ENCODE results near the gene CYP2C19.
"Not testable (repeated sequence)": the region's sequence is repeated elsewhere in the genome, so short reads cannot be mapped to it uniquely, and the experiment has no call there.

CYP2C19 gene

DNA sequence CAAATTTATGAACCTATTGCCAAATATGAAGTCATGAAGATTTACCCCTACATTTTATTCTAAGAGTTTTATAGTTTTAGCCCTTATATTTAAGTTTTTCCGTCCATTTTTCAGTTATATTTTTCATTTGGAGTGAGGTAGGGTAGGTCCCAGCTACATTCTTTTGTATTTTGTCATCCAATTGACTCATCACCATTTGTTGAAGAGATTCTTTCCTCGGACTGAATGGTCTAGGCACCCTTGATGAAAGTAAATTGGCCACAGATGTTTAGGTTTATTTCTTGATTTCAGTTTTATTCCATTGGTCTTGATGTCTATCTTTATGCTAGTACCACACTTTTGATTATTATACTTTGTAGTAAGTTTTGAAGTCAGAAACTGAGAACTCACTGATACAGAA is 22.7 kb downstream of the CYP2C19 start:
- Mint-ChIP-seq H3K27ac (no peak overlapping the region), H3K4me1 (no peaks in the 10 kb centered on the region)

DNA sequence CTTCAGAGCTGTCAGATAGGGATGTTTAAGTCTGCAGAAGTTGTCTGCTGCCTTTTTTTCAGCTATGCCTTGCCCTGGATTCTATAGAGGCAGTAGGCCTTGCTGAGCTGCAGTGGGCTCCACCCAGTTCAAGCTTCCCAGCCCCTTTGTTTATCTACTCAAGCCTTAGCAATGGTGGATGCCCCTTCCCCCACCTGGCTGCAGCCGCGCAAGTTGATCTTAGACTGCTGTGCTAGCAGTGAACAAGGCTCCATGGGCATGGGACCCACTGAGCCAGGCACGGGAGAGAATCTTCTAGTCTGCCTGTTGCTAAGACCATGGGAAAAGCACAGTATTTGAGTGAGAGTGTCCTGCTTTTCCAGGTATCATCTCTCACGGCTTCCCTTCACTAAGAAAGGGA is 38.1 kb downstream of the CYP2C19 start:
- peaks cover 19% of the 10 kb centered on the region for H3K9me3 Mint-ChIP-seq
- not testable (repeated sequence) for H3K27me3 Mint-ChIP-seq (ENCODE audit: low read depth); H3K36me3 Mint-ChIP-seq (ENCODE audit: low read depth); H3K27ac Mint-ChIP-seq; H3K4me3 Mint-ChIP-seq; H3K4me1 Mint-ChIP-seq

More for the DNA sequence above, 22.7 kb downstream of the CYP2C19 start:
- no peaks in the 10 kb centered on the region for H3K9me3 Mint-ChIP-seq
- no peak overlapping the region for H3K4me3 Mint-ChIP-seq
- H3K36me3 Mint-ChIP-seq (ENCODE audit: low read depth) = no peaks in the 10 kb centered on the region
- H3K27me3 Mint-ChIP-seq (ENCODE audit: low read depth) = no peaks in the 10 kb centered on the region
- TF ChIP-seq, protein P1, sequence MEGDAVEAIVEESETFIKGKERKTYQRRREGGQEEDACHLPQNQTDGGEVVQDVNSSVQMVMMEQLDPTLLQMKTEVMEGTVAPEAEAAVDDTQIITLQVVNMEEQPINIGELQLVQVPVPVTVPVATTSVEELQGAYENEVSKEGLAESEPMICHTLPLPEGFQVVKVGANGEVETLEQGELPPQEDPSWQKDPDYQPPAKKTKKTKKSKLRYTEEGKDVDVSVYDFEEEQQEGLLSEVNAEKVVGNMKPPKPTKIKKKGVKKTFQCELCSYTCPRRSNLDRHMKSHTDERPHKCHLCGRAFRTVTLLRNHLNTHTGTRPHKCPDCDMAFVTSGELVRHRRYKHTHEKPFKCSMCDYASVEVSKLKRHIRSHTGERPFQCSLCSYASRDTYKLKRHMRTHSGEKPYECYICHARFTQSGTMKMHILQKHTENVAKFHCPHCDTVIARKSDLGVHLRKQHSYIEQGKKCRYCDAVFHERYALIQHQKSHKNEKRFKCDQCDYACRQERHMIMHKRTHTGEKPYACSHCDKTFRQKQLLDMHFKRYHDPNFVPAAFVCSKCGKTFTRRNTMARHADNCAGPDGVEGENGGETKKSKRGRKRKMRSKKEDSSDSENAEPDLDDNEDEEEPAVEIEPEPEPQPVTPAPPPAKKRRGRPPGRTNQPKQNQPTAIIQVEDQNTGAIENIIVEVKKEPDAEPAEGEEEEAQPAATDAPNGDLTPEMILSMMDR (IDR thresholded peaks at IDR 0.05; ENCODE audit: unreplicated experiment in 3 of 3) = no peak

DNA sequence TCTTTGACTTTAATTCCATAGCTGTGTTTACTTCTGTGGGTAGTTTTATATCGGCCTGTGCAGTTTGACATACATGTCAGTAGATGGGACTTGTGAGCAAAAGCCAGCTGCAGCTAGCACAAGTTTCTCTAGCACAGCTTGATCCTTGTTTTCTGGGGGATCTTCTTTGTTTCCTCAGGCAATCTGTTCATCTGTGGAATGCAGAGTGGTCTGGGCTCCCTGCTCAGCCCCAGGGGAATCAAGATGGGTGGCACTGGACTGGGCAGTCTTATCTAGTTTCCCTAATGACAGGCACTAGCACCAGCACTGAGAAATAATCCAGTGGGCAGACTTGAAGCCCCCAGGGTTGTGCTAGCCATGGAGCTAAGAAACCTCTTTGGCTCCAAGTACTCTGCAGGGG is 40.8 kb downstream of the CYP2C19 start:
- Mint-ChIP-seq H3K27ac (no peak overlapping the region), H3K36me3 (ENCODE audit: low read depth) (no peaks in the 10 kb centered on the region), H3K27me3 (ENCODE audit: low read depth) (no peaks in the 10 kb centered on the region), H3K9me3 (peaks cover 7% of the 10 kb centered on the region), H3K4me1 (no peaks in the 10 kb centered on the region), H3K4me3 (no peak overlapping the region)
- TF ChIP-seq, protein P1 (IDR thresholded peaks at IDR 0.05; ENCODE audit: unreplicated experiment in 3 of 3) = no peak

DNA sequence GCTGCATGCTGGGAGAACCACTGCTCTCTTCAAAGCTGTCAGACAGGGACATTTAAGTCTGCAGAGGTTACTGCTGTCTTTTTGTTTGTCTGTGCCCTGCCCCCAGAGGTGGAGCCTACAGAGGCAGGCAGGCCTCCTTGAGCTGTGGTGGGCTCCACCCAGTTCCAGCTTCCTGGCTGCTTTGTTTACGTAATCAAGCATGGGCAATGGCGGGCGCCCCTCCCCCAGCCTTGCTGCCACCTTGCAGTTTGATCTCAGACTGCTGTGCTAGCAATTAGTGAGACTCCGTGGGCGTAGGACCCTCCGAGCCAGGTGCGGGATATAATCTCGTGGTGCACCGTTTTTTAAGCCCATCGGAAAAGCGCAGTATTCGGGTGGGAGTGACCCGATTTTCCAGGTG is 67.5 kb downstream of the CYP2C19 start:
- H3K36me3 Mint-ChIP-seq (ENCODE audit: low read depth) = not testable (repeated sequence)

DNA sequence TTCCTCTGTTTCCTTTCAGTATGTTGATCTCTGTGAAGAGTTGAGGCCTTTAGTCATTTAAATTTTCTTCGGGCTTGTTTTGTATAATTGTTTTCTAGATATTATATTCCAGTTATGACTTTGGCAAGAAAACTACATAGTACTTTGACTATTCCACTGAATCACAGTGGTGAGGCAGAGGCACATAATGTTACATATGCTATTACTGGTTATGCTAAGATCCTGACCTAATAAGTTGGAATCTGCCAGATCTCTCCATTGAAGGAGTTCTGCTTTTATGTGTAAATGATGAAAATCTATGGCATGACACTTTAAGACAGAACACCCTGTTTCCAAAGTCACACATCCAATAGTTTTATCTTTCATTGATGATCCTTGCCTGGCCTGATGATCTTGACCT is 83.7 kb downstream of the CYP2C19 start:
- TF ChIP-seq, protein P1 (IDR thresholded peaks at IDR 0.05; ENCODE audit: unreplicated experiment in 3 of 3) = no peak
- no peaks in the 10 kb centered on the region for H3K9me3 Mint-ChIP-seq

More for the DNA sequence above, 67.5 kb downstream of the CYP2C19 start:
- H3K27me3 Mint-ChIP-seq (ENCODE audit: low read depth); H3K4me1 Mint-ChIP-seq; H3K4me3 Mint-ChIP-seq; H3K27ac Mint-ChIP-seq: not testable (repeated sequence)
- peaks cover 23% of the 10 kb centered on the region for H3K9me3 Mint-ChIP-seq

DNA sequence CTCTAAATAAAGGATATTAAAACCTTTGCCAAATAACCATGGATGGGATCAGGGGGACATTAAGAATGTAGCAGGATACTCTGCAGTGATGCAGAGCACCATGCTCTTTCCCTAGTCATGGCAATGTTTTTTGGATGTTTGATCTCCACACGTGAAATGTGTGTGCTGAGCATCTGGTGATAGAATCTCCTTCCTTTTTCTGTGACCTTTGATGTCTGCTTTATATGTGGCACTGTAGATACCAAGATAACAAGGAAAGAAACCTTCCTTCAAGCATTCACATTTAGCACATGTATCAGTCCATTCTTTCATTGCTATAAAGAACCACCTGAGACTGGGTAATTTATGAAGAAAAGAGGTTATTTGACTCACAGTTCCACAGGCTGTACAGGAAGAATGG is 88.3 kb downstream of the CYP2C19 start:
- Mint-ChIP-seq H3K4me1 (no peaks in the 10 kb centered on the region), H3K27me3 (ENCODE audit: low read depth) (no peaks in the 10 kb centered on the region), H3K4me3 (no peak overlapping the region), H3K36me3 (ENCODE audit: low read depth) (no peaks in the 10 kb centered on the region), H3K27ac (no peak overlapping the region), H3K9me3 (no peaks in the 10 kb centered on the region)
- TF ChIP-seq, protein P1 (IDR thresholded peaks at IDR 0.05; ENCODE audit: unreplicated experiment in 3 of 3) = no peak

More for the DNA sequence above, 83.7 kb downstream of the CYP2C19 start:
- Mint-ChIP-seq H3K27me3 (ENCODE audit: low read depth) (no peaks in the 10 kb centered on the region), H3K4me1 (no peaks in the 10 kb centered on the region), H3K4me3 (no peak overlapping the region), H3K36me3 (ENCODE audit: low read depth) (no peaks in the 10 kb centered on the region), H3K27ac (no peak overlapping the region)

DNA sequence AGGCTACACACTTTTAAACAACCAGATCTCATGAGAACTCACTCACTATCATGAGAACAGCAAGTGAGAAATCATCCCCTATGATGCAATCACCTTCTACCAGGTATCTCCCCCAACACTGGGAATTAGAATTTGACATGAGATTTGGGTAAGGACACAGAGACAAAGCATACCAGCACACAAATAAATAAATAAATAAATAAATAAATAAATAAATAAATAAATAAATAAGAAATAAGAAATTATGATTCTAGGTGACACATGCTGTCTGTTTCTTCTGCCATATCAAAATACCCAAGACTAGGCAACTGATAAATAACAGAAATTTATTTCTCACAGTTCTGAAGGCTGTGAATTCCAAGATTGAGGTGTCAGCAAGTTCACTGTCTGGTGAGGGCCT is 88.8 kb downstream of the CYP2C19 start:
- Mint-ChIP-seq H3K27me3 (ENCODE audit: low read depth) (no peaks in the 10 kb centered on the region), H3K27ac (no peak overlapping the region), H3K4me1 (no peaks in the 10 kb centered on the region), H3K4me3 (no peak overlapping the region), H3K36me3 (ENCODE audit: low read depth) (no peaks in the 10 kb centered on the region), H3K9me3 (no peaks in the 10 kb centered on the region)
- TF ChIP-seq, protein P1 (IDR thresholded peaks at IDR 0.05; ENCODE audit: unreplicated experiment in 3 of 3) = no peak

All from nephron (organoid).